WERI-Rb-1 (cell line): Measurements from ENCODE around the gene SIN3A.
A peak's percentile ranks its signal among the peaks of the same experiment; 100 is the strongest.
"Not testable (repeated sequence)": the region's sequence is repeated elsewhere in the genome, so short reads cannot be mapped to it uniquely, and the experiment has no call there.

ENCODE experiments used
- DNase-seq: peaks from one replicate; pipeline ENCODE4 v3.0.0-alpha.2; 2020
- H3K27ac ChIP-seq: fragments of 250-450 bp; sonication (Bioruptor Pico); 2 replicates; pipeline ENCODE4 v1.5.1; 2020; ENCODE audit warnings: mild to moderate bottlenecking, moderate library complexity
- H3K27me3 ChIP-seq: fragments of 250-450 bp; sonication (Bioruptor Pico); 2 replicates; pipeline ENCODE4 v1.5.1; 2021; ENCODE audit warnings: mild to moderate bottlenecking, low read depth, moderate library complexity; ENCODE audit not compliant: insufficient read depth, severe bottlenecking
- H3K36me3 ChIP-seq: fragments of 250-450 bp; sonication (Bioruptor Pico); 2 replicates; pipeline ENCODE4 v1.5.1; 2020; ENCODE audit warnings: mild to moderate bottlenecking, moderate library complexity
- H3K4me3 ChIP-seq: 2 replicates; pipeline ENCODE4 v1.5.1; 2011; ENCODE audit warnings: low read depth, mild to moderate bottlenecking, control low read depth, low read length
- H3K9me3 ChIP-seq: fragments of 250-450 bp; sonication (Bioruptor Pico); 2 replicates; pipeline ENCODE4 v1.5.1; 2021; ENCODE audit warnings: mild to moderate bottlenecking, moderate library complexity; ENCODE audit not compliant: severe bottlenecking
- CTCF ChIP-seq: IDR thresholded peaks from 2 replicates; pipeline ENCODE4 v1.5.1; 2011; ENCODE audit warnings: low read depth, mild to moderate bottlenecking, control low read depth, inconsistent platforms, low read length

The SIN3A gene

GRCh38 chr15:75450307-75451201 lies 936 bp downstream of the SIN3A start:
- DNase-seq, result peak; percentile 99
- Histone ChIP-seq H3K4me3 (peak overlapping the region; percentile 79), H3K36me3 (peaks cover 11% of the 10 kb centered on the region), H3K9me3 (no peaks in the 10 kb centered on the region), H3K27ac (peak overlapping the region; percentile 66), H3K27me3 (no peaks in the 10 kb centered on the region)
- no peak for TF ChIP-seq CTCF

- Histone ChIP-seq H3K36me3 (peaks cover 11% of the 10 kb centered on the region), H3K9me3 (no peaks in the 10 kb centered on the region), H3K4me3 (peak overlapping the region; percentile 79), H3K27ac (peak overlapping the region; percentile 66; the same call in 1 of the 2 replicates), H3K27me3 (no peaks in the 10 kb centered on the region)
- no peak for TF ChIP-seq CTCF
- DNase-seq, result no peak
Measured at GRCh38 chr15:75449585-75450306, 1.7 kb downstream of the SIN3A start.

- H3K36me3 ChIP-seq, result peaks cover 21% of the 10 kb centered on the region
- H3K4me3 ChIP-seq, DNase-seq, H3K9me3 ChIP-seq, H3K27ac ChIP-seq, H3K27me3 ChIP-seq: not testable (repeated sequence)
Measured at GRCh38 chr15:75448171-75448570, 3.3 kb downstream of the SIN3A start.

GRCh38 chr15:75446151-75446550 lies 5.3 kb downstream of the SIN3A start:
- H3K27ac ChIP-seq, result no peak overlapping the region
- TF ChIP-seq CTCF, result no peak
- H3K36me3 ChIP-seq, result peaks cover 34% of the 10 kb centered on the region
- H3K27me3 ChIP-seq, result no peaks in the 10 kb centered on the region
- H3K9me3 ChIP-seq, result no peaks in the 10 kb centered on the region
- no peak for DNase-seq
- H3K4me3 ChIP-seq, result no peak overlapping the region

GRCh38 chr15:75445324-75445723 lies 6.2 kb downstream of the SIN3A start:
- H3K9me3 ChIP-seq, DNase-seq, H3K4me3 ChIP-seq, H3K27me3 ChIP-seq, H3K27ac ChIP-seq: not testable (repeated sequence)
- peaks cover 36% of the 10 kb centered on the region for H3K36me3 ChIP-seq

GRCh38 chr15:75443972-75444453 lies 7.5 kb downstream of the SIN3A start:
- not testable (repeated sequence) for DNase-seq, H3K27ac ChIP-seq, H3K9me3 ChIP-seq, H3K27me3 ChIP-seq, H3K4me3 ChIP-seq
- peaks cover 36% of the 10 kb centered on the region for H3K36me3 ChIP-seq

GRCh38 chr15:75437721-75438120 lies 13.8 kb downstream of the SIN3A start:
- Histone ChIP-seq H3K36me3 (peaks cover 32% of the 10 kb centered on the region), H3K4me3 (no peak overlapping the region), H3K27me3 (no peaks in the 10 kb centered on the region), H3K9me3 (no peaks in the 10 kb centered on the region), H3K27ac (no peak overlapping the region)
- no peak for DNase-seq
- no peak for TF ChIP-seq CTCF
